ENCODE data around the gene STK32B.
A peak's percentile ranks its signal among the peaks of the same experiment; 100 is the strongest.

Gene STK32B

DNA sequence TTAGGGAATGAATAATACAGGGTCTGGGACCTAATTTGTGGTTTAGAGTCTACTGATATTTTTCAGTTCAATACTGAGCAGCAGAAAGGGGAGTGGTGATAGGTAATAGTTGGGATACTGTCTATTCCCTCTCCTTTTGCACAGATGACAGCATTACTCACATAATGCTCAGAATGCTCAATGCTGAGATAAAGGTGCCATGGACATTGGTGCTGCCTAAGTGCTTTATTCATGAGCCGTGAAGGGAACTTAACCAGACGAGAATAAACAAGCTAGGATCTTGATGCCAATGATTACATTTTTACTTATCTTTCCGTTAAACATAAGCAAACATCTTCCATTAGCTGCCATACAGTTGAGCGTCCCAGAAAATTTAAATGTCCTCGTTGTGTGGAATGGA, 75.6 kb downstream of the STK32B start:
- DNase-seq: no peak

DNA sequence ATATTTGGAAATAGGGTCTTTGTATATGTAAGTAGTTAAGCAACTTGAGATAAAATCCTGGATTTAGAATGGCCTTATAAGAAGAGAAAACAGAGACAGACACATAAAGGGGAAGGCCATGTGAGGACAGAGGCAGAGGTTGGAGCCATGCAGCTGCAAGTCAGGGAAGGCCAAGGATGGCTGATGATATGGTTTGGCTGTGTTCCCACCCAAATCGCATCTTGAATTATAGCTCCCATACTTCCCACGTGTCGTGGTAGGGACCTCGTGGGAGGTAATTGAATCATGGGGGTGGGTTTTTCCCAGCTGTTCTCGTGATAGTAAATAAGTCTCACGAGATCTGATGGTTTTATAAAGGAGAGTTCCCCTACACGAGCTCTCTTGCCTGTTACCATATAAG, 76.3 kb downstream of the STK32B start:
- no peak for DNase-seq

DNA sequence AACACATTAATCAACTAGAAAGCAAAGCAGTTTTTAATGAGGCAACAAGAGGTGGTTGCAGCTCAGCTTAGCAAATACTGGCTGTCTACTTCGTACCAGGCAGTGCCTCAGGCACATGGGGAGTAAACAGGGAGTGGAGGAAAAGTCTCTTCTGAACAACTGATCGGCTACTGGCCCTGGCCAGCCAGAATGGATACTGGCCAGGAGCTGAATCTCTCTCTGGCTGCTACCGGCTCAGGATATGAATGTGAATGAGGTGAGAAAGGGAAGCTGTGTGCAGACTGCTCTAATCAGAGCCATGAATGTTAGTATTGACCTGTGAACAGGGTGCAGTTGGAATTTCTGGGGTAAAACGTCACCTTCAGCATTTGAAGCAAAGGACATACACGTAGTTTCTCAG, 77.3 kb downstream of the STK32B start:
- DNase-seq: no peak

DNA sequence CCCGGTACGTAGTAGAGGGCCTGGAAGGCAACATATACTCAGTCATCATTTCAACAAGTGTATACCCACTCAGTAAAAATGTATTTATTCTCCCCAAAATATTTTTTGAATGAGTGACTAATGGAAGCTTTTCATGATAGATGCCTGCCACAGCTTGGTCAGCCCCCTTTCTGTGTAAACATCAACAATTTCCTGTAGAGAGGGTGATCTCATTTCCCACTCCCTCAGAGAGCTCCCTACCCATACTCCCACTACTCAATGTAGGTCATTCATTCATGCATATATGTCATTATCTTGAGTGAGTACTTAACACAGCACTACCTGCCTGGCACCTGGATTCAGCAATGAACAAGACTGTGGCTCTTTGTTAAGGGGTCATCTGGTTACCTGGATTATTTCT, 81.9 kb downstream of the STK32B start:
- no peak for DNase-seq

DNA sequence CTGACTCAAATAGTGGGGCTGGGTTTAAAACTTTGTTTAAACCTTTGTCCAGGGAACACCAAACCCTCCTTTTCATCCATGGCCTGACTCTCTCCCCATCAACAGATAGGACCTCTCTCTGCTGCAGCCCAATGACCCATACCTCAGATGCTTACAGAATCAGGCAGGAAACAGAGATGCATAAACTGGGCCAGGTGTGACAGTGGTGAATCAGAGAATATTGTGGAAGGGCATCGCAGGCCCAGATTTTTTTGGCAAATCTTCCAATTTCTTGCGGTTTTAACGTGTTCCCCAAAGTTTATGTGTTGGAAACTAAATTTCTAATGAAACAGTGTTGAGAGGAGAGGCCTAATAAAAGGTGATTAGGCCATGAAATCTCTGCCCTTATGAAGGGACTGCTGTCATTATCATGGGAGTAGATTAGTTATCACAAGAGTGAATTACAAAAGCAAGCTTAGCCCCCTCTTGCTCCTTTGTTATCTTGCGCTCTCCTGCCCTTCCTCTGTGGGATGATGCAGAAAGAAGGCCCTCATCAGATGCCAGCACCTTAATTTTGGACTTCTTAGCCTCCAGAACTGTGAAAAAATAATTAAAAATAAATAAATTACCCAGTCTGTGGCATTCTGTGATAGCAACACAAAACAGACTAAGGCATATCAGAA, 82.8 kb downstream of the STK32B start:
- DNase-seq: no peak

DNA sequence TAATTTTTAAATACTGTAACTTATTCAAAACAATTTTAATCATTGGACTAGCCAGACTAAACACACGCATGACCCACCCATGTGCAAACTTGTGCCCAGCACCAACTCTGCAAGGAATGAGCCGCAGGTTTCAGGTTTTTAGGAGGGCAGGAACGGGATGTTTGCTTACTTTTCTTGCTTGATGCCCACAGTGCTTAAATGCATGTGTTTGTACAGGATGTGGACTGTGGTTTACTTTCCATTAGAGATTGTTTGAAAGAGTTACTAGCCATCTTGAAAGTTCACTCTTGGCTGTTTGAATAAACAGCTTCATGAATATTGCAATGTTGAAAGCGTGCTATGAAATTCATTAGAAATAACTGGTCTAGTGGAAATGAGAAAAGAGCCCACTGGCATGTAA, 83.3 kb downstream of the STK32B start:
- no peak for DNase-seq

DNA sequence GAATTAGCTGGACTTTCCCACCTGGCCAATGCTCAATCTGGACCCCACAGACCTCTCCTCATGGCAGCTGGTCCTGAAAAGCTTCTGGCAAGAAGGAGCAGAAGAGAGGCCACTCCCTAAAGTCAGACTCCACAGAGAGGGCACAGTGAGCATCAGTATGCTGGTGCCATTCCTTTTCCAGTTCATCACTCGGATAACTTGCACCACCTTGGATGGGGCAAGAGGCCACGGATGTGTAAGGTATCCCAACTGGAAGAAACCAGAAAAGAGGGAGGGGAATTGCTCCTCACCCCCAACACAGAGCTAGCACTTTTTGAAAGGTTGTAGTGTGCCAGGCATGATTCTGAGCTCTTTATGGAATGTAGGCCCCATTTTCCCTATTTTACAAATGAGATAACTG, 85.9 kb downstream of the STK32B start:
- no peak for DNase-seq

DNA sequence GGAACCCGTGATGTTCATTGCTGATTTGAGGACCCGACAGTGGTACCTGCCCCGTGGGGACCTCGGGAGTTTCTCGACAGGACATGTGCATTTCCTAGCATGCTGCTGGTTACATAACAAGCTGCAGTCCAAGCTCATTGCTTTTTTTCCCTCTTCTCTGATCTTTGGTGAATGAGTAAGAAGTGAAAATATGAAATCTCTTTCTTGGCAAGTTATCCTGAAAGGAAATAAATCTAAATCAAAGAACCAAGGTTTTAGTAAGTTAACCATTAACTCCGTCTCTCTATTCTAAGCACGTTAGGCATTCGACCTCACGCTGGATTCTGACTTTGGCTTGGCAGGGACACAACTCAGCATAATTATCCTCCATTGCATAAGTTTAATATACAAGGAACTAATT, 86.6 kb downstream of the STK32B start:
- no peak for DNase-seq

DNA sequence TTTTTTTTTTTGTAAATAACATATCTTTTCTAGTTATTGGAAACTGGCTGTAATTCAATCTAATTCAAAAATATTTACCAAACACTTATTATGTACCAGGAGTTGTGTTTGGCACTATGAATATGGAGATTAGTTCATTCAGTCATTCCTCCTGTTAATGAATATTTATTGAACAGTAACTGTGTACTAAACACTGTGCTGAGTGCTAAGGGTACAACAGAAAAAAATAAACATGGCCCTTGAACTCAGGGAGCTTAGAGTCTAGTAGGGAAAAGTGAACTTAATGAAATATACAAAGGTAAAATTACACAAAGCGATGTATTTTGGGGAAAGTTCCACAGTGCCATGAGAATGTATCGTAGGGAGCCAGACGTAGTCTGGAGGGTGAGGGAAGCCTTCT, 87.1 kb downstream of the STK32B start:
- DNase-seq: no peak

DNA sequence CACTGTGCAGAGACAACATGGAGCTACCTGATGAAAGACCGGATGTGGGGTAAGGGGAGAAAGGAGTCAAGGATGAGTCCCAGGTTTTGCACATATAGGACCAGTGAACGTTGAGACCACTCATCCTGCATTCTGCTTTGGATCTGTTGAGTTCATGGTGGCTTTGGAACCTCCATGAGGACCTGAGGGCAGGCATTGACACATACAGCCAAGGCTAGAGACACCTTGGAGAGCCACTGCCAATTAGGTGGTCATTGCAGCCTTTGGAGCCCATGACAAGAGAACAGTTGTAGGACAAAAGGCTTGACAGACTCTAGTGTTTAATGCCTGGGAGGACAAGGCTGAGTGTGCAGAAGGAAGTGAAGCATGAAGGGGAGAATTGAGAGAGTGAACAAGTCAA, 87.9 kb downstream of the STK32B start:
- no peak for DNase-seq

DNA sequence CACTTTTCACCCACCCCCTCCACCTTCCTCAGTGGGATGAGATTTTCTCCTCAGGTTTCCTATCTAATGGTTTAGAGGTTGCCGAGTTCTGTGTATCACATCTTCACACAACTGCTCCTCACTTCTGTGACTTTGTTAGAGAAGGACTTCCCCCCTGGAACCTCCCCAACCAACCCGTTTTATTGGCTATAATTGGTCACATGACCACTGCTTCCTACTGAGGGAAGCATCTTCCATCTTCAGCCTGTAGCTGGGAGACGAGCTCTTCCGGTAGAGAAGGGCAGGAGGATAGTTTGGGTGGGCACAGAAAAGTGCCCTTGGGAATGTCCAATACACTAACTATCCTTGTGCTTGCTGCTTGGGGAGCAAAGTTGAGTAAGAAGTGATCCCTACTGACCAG, 90.5 kb downstream of the STK32B start:
- DNase-seq: no peak

DNA sequence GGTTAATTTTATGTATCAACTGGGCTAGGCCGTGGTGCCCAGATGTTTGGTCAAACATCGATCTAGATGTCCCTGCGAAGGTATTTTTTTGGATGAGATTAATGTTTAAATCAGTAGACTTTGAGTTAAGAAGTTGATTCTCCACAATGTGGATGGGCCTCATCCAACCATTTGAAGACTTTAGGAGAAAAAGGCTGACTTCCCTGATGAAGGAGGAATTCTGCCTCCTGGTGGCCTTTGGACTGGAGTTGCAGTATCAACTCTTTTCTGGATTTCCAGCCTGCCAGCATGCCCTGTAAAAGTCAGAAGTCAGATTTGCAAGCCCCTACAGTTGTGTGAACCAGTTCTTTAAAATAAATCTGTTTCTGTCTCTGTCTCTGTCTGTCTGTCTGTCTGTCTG, 91.4 kb downstream of the STK32B start:
- DNase-seq: peak; percentile 41 to 65

DNA sequence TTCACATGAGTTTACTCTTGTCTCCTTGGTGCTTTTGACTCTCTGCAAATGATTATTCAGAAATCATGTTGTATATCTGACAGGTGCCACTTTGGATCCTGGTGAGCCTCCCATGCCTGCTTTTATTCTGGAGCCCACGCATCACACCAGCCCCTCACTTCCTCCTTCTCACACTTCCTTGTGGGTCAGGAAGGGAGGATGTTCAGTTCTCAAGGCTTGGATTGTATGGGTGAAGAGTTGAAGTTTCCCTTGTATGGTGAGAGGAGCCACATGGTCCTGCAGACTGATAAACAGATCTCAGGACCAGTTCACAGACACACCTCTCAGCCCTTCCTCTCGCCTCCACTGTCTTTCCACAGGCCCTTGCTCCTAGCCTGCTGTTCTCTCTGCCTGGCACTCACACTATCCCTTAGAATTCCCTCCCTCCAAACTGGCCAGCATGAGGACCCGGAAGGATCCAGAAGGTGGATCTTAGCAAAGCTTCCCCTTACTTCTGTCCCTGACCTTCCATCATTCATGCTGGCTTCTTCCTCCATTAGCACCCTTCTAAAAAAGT, 92.1 kb downstream of the STK32B start:
- no peak for DNase-seq

DNA sequence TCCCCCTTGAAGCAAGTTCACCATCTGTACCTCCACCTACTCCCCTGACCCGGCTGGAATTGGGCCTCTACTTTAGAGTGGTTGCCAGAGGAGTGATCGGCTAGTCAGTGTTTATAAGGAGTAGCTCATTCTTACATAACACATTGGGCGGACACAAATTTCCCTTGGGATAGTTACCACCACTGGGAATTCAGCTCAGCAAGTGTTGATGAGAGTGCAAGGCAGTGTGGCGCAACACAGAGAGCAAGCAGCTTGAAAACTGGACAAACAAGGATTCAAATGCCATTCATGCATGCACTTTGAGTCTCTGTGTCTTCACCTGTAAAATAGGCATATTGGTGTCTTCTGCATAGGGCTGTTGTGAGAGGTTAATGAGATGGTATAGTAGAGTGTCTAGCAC, 92.7 kb downstream of the STK32B start:
- no peak for DNase-seq

DNA sequence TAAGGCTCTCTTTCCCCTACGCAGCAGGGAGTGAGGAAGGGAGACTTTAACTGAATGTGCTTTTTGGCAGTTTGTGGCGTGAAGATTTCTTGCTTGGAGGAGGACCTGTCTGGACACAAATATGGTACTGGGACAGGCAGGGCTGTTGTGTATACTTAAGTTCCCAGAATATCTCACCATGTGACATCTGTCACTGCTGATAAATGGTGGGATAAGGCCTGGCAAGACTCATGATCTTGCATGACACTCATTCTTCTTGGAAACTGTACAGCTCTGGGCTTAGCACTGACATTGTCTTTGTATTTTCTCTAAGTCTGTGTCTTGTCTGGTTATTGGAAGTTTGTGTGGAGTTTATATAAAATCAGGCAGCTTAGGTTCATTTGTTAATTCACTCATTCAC, 93.1 kb downstream of the STK32B start:
- DNase-seq: no peak

DNA sequence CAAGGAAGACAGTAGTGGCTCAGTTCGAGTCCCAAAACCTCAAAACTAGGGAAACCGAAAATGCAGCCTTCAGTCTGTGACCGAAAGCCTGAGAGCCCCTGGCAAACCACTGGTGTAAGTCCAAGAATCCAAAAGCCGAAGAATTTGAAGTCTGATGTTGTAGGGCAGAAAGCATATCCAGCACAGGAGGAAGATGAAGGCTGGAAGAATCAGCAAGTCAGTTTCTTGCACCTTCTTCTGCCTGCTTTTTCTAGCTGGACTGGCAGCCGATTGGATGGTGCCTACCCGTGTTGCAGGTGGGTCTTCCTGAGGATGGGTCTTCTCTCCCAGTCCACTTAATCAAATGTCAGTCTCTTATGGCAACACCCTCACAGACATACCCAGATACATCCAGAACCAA, 95.0 kb downstream of the STK32B start:
- DNase-seq: no peak

DNA sequence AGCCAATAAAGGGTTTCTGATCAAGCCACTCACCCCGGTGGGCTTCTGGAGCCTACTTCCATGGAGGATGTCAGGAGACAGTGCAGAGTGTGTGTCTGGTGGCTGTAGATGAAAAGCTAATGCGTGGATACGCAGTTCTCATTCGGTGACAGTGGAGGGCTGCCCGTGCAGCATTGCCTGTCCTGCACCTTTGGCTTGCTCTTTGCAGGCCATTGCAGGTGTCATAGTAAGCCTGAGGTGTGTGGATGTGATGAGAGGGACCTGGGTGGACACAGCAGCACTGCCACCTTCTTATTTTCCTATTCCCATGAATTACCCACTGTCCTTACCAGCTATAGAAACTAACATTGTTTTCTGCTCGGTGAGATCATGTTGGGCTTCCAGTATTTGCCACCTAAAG, 101.2 kb downstream of the STK32B start:
- no peak for DNase-seq

DNA sequence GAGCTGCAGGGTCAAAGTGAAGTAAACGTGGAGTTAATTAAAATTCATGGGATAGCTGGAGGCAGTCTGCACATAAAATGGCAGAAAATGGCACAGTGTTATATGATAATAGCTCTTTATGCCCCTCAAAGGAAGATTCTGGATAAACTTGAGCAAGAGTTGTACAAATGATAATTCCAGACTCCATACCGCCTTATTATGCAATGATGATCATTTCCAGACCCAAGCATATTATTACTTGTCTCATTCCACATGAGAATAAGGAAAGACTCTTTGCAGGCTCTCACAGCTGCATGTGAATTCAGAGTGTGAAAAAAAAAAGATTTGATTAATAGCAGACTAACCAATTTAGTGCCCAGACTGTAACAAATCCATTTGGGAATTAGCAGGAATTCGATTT, 105.4 kb downstream of the STK32B start:
- no peak for DNase-seq

DNA sequence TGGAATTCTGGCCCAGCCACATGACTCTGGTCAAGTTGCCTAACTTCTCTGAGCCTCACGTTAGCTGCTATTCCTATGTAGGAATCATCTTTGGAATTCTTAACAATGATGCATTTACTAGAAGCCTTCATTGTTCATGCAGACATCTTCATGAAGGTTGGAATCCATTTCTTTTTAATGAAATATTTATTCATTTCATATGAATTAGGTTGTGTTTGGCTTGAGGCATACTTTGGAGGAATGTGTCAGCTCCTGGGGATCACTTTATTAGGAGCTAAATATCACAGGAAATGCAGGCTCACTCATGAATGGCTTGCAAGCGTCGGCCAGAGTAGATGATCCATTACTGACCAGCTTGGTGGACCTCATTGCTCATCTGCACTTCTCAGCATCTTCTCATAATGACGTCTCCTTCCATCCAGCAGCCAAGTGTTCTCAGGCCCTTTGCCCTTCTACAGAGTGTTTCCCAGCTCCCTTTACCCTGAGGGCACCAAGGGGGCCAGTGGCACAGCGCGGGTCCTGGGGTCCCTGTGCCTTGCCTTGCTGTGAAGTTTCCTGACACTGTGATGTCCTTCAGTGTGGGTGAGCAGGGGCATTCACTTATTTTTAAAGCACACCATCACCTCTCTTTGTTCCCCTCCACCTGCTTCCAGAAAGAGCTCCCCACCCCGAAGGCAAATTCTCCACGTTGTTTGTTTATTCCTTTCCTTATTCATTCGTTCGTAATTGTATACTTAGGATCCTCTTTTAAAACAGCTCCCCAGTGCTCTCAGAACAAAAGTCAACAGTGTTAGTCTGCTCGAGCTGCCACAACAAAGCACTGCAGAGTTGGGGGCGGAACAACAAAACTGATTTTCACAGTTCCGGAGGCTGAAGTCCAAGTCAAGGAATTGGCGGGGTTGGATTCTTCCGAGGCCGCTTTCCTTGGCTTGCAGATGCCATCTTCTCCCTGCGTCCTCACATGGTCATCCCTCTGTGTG, 106.8 kb downstream of the STK32B start:
- no peak for DNase-seq

DNA sequence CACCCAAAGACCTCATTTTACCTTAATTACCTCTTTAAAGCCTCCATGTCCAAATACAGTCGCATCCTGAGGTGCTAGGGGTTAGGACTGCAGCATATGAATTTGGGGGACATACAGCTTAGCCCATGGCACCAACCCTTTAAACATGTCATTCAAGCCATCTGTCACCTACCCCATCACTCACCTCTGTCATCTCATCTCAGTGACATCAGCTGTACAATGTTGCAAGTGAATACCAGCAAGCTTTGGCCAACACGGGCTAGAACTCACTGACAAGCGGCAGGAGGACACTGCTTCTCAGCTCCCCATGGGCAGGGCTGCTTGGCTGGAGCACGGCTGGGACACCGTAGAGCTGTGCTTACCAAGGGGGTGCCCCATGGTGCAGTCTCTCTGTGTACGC, 107.5 kb downstream of the STK32B start:
- no peak for DNase-seq

DNA sequence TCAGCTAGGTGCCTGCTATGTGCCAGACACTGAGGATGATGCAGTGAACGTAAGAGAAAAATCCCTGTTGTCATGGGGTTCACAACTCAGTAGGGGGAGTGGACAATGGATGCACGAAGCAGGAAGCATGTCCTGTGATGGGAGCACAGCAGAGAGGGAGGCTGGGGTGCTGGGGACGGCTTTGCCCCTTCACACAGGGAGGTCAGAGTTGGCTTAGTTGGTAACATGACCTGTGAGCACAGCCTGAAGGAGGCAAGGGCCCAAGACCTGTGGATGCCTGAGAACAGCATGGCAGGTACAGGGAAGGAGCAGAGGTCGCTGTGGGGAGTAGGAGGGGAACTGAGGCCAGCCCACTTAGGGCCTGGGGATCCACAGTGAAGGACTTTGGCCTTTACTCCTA, 109.4 kb downstream of the STK32B start:
- DNase-seq: no peak

DNA sequence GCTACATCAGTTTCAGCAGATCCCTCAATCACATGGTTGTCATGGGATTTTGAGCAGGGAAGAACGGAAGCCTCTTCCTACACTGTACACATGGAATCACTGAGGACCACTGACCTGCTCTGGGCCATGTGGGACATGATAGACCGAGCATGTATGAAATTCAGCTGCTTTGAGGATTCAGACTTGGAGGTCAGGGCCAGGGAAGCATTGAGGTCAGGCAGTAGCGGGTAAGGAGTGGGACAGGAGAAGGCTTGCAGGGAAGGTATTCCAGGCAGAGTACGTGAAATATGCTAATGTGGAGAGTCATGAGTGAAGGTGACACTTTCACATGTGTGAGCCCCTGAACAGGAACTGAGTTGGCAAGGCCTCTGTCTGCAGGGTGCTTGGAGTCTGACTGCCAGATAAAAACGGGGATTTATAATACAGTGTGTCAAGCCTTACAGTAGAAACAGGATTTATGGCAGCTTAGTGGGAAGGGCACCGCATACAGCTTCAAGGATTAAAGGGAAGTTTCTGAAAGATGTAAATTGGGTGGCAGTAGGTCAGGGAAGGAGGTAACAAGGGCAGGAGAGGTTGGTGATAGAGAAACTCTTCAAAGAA, 111.7 kb downstream of the STK32B start:
- no peak for DNase-seq

DNA sequence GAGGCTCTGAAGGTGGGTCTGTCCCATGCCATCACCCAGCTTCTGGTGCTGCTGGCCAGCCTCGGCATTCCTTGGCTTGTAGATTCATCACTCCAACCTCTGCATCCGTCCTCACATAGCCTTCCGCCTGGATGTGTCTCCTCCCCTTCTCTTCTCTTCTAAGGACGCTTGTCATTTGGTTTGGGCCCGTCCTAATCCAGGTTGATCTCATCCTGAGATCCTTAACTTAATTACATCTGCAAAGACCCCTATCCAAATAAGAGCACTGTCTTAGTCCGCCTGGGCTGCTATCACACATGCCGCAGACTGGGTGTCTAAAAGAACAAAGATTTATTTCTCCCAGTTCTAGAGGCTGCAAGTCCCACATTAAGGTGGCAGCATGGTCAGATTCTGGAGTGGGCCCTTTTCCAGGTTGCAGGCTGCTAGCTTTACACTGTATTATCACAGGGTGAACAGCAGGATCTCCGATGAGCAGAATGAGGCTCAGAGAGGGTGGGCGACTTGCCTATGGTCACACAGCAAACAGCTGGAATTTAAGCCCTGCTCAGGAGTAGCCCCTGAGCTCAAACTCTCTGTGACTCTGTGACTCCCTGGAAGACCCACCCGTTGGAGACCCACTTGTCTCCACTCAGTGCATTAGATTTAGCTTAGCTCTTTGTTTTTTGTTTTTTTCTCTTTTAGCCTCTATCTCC, 113.1 kb downstream of the STK32B start:
- no peak for DNase-seq
